Measurements from ENCODE around the gene TCEANC2. TPM values are rescaled to one million over a fixed set of nuclear protein-coding genes. Genes with fewer than 3 reads are reported as not detected.

Gene TCEANC2
- total and polyA plus RNA-seq, 2 donors (not counting 3 experiments of a cell fraction or from before 2014, with no cell fraction given): 3.2 to 6.1 TPM

GRCh38 chr1:54012863-54013262 is 40.5 kb upstream of the TCEANC2 start:
- H3K9ac ChIP-seq (replicated peaks; ENCODE audit: extremely low read depth, insufficient read depth, low read length): no peak overlapping the region
- H3K4me1 ChIP-seq (ENCODE audit: control insufficient read depth, extremely low read depth, insufficient read depth, low read length): no peaks in the 10 kb centered on the region
- no peak overlapping the region for H3K27ac ChIP-seq (ENCODE audit: insufficient read depth, low read depth, low read length)
- DNase-seq (ENCODE audit: low read depth, low spot score): no peak
- no peak overlapping the region for H3K4me3 ChIP-seq (replicated peaks in 1 of 3; ENCODE audit: insufficient read depth in 1 of 3, low read depth in 1 of 3, low read length in 3 of 3)
- POLR2A ChIA-PET: no interaction called here
- H2AFZ ChIP-seq (ENCODE audit: low read depth, low read length): no peak overlapping the region
- CTCF ChIA-PET: no interaction called here
- intact Hi-C loops (cut with micrococcal nuclease) (no loop called here), dilution Hi-C loops (cut with MboI; ENCODE audit: extremely low pct_ligation_motif_present, low sequenced_read_pairs) (no loop called here)
- no peaks in the 10 kb centered on the region for H4K20me1 ChIP-seq (replicated peaks; ENCODE audit: control insufficient read depth, extremely low read depth, insufficient read depth, low read length)
- H3K36me3 ChIP-seq (ENCODE audit: control insufficient read depth in 2 of 2, extremely low read depth in 1 of 2, insufficient read depth in 2 of 2, low read length in 2 of 2): no peaks in the 10 kb centered on the region
- BruUV-seq (replicated peaks): no TSS peak
- H3K4me2 ChIP-seq (ENCODE audit: insufficient read depth, low read length): no peak overlapping the region
- H3K27me3 ChIP-seq (ENCODE audit: control insufficient read depth in 2 of 2, insufficient read depth in 2 of 2, low read length in 2 of 2): peaks cover 0 to 9% of the 10 kb centered on the region in 2 experiments
- H3K9me1 ChIP-seq (replicated peaks; ENCODE audit: control insufficient read depth, extremely low read depth, insufficient read depth, low read length): no peaks in the 10 kb centered on the region
- H3K79me2 ChIP-seq (ENCODE audit: control insufficient read depth, insufficient read depth, low read length): no peaks in the 10 kb centered on the region
- TF ChIP-seq GATA2 (IDR thresholded peaks at IDR 0.05; ENCODE audit: insufficient read depth, insufficient read length, low read depth, low read length) (no peak), CTCF (IDR thresholded peaks at IDR 0.05; ENCODE audit: extremely low read depth in 1 of 2, insufficient read depth in 1 of 2, low read depth in 1 of 2, low read length in 2 of 2) (no peak), JUN (IDR thresholded peaks at IDR 0.05; ENCODE audit: borderline replicate concordance, insufficient read depth, insufficient read length, low read depth) (no peak), EZH2 (IDR thresholded peaks at IDR 0.05; ENCODE audit: borderline replicate concordance, low read depth, low read length, severe bottlenecking) (no peak), POLR2A (IDR thresholded peaks at IDR 0.05; ENCODE audit: low read depth, low read length) (no peak), POLR2AphosphoS5 (IDR thresholded peaks at IDR 0.05; ENCODE audit: insufficient read depth, low read depth, low read length) (no peak), MYC (IDR thresholded peaks at IDR 0.05; ENCODE audit: low read depth, low read length) (no peak), FOS (IDR thresholded peaks at IDR 0.05; ENCODE audit: borderline replicate concordance, insufficient read depth, low read length) (no peak)
- TF ChIP-seq, protein P1, sequence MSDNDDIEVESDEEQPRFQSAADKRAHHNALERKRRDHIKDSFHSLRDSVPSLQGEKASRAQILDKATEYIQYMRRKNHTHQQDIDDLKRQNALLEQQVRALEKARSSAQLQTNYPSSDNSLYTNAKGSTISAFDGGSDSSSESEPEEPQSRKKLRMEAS (IDR thresholded peaks at IDR 0.05; ENCODE audit: insufficient read depth, insufficient read length): no peak
- no peak for FAIRE-seq
- H3K9me3 ChIP-seq (replicated peaks; ENCODE audit: control insufficient read depth, insufficient read depth, low read length): no peaks in the 10 kb centered on the region
